H1 (cell line): ENCODE measurements around the gene ARPIN. TPM values are rescaled to one million over a fixed set of nuclear protein-coding genes. Genes with fewer than 3 reads are reported as not detected.

ENCODE experiments used
- CTCF ChIA-PET: fragments of 300-600 bp; sonication (Branson Sonifier 250); formaldehyde crosslinking; loops from one replicate; lab custom pipeline; 2021; ENCODE audit not compliant: partially characterized antibody; lab: Charles Lee
- POLR2A ChIA-PET: fragments of 300-600 bp; sonication (Branson Sonifier 250); formaldehyde crosslinking; loops from one replicate; lab custom pipeline; 2021; ENCODE audit warnings: inconsistent platforms; ENCODE audit not compliant: partially characterized antibody; lab: Charles Lee
- DNase-seq, 2 experiments: peaks; one replicate each; pipeline versions ENCODE4 v3.0.0 to v3.0.0-alpha.2; 2010 to 2022; ENCODE audit warnings: low spot score in 2 of 2, low read depth in 1 of 2, mixed read lengths in 1 of 2
- FAIRE-seq: peaks from 2 replicates; lab custom pipeline; 2011; peaks lifted over from hg19 to GRCh38; lab: Jason Lieb, UNC
- H2AFZ ChIP-seq: 2 replicates; pipeline ENCODE4 v1.8.1; 2012; ENCODE audit warnings: low read length, inconsistent platforms
- H2AK5ac ChIP-seq: 2 replicates; pipeline ENCODE4 v1.6.1; 2013; ENCODE audit warnings: low read depth, low read length
- H2BK120ac ChIP-seq: replicated peaks from 2 replicates; pipeline ENCODE3; 2013; ENCODE audit warnings: low read depth, low read length, inconsistent platforms
- H2BK12ac ChIP-seq: 2 replicates; pipeline ENCODE4 v1.6.1; 2013; ENCODE audit warnings: low read depth, low read length
- H2BK15ac ChIP-seq: 2 replicates; pipeline ENCODE4 v1.6.1; 2013; ENCODE audit warnings: low read length
- H2BK20ac ChIP-seq: 2 replicates; pipeline ENCODE4 v1.6.1; 2013; ENCODE audit warnings: low read length
- H2BK5ac ChIP-seq: 2 replicates; pipeline ENCODE4 v1.6.1; 2013; ENCODE audit warnings: low read depth, low read length
- H3K14ac ChIP-seq: 2 replicates; pipeline ENCODE4 v1.6.1; 2013; ENCODE audit warnings: inconsistent platforms; ENCODE audit not compliant: insufficient read length
- H3K18ac ChIP-seq: 2 replicates; pipeline ENCODE4 v1.6.1; 2013; ENCODE audit warnings: low read length; ENCODE audit errors: extremely low read depth
- H3K23ac ChIP-seq: 2 replicates; pipeline ENCODE4 v1.6.1; 2013; ENCODE audit warnings: inconsistent platforms; ENCODE audit not compliant: insufficient read length
- H3K23me2 ChIP-seq: 2 replicates; pipeline ENCODE4 v1.6.1; 2013; ENCODE audit warnings: low read depth, low read length
- H3K27ac ChIP-seq: 2 replicates; pipeline ENCODE4 v1.6.1; 2011; ENCODE audit warnings: low read depth, low read length, inconsistent platforms
- H3K27me3 ChIP-seq, 4 experiments: replicated peaks in 1 of 4; 1 replicate in 1 of 4; 2 replicates in 3 of 4; pipeline versions ENCODE4 v1.6.1 to v1.8.1; 2011 to 2013; ENCODE audit warnings: low read length in 3 of 4, mild to moderate bottlenecking in 3 of 4, inconsistent platforms in 2 of 4, mixed read lengths in 2 of 4, moderate library complexity in 1 of 4; ENCODE audit not compliant: control insufficient read depth in 3 of 4, insufficient read depth in 3 of 4; ENCODE audit errors: extremely low read depth in 1 of 4
- H3K36me3 ChIP-seq, 4 experiments: 2 replicates each; pipeline versions ENCODE4 v1.6.1 to v1.8.1; 2011 to 2013; ENCODE audit warnings: mild to moderate bottlenecking in 4 of 4, low read length in 3 of 4, moderate library complexity in 2 of 4, control low read depth in 1 of 4, inconsistent platforms in 1 of 4; ENCODE audit not compliant: insufficient read depth in 4 of 4, control insufficient read depth in 2 of 4
- H3K4ac ChIP-seq: replicated peaks from 2 replicates; pipeline ENCODE3; 2013; ENCODE audit warnings: low read length, low read depth, mixed read lengths, inconsistent platforms; ENCODE audit not compliant: insufficient read length
- H3K4me1 ChIP-seq, 4 experiments: replicated peaks in 1 of 4; 1 replicate in 1 of 4; 2 replicates in 3 of 4; pipeline versions ENCODE4 v1.6.1 to v1.8.1; 2011 to 2013; ENCODE audit warnings: low read length in 3 of 4, inconsistent platforms in 2 of 4, mixed read lengths in 1 of 4; ENCODE audit not compliant: insufficient read depth in 4 of 4, control insufficient read depth in 3 of 4
- H3K4me2 ChIP-seq, 2 experiments: 2 replicates each; pipeline versions ENCODE4 v1.6.1 to v1.8.1; 2011 to 2013; ENCODE audit warnings: low read depth in 2 of 2, low read length in 2 of 2, control low read depth in 1 of 2, inconsistent platforms in 1 of 2, mild to moderate bottlenecking in 1 of 2; ENCODE audit not compliant: insufficient read depth in 1 of 2
- H3K4me3 ChIP-seq, 4 experiments: fragments of 200-600, 300-600 bp in 1 of 4; sonication (generic), shearing (Covaris generic), sonication (Bioruptor Twin) in 1 of 4; 2 replicates each; pipeline versions ENCODE4 v1.5.1 to v1.8.1; 2011 to 2016; ENCODE audit warnings: low read length in 4 of 4, low read depth in 3 of 4, control low read depth in 2 of 4, inconsistent platforms in 2 of 4, mild to moderate bottlenecking in 2 of 4, mixed read lengths in 1 of 4, moderate library complexity in 1 of 4; ENCODE audit not compliant: insufficient read depth in 2 of 4; ENCODE audit errors: extremely low read depth in 1 of 4
- H3K56ac ChIP-seq: replicated peaks from 2 replicates; pipeline ENCODE3; 2013; ENCODE audit warnings: low read depth, mild to moderate bottlenecking, mixed read lengths, low read length, inconsistent platforms; ENCODE audit not compliant: insufficient read length
- H3K79me1 ChIP-seq: 2 replicates; pipeline ENCODE4 v1.6.1; 2013; ENCODE audit warnings: low read depth, low read length, control low read depth
- H3K79me2 ChIP-seq, 2 experiments: 2 replicates each; pipeline versions ENCODE4 v1.6.1 to v1.8.1; 2012 to 2013; ENCODE audit warnings: low read length in 2 of 2, mild to moderate bottlenecking in 2 of 2, inconsistent platforms in 1 of 2; ENCODE audit not compliant: insufficient read depth in 2 of 2, control insufficient read depth in 1 of 2
- H3K9ac ChIP-seq, 4 experiments: replicated peaks in 1 of 4; 1 replicate in 1 of 4; 2 replicates in 3 of 4; pipeline versions ENCODE4 v1.6.1 to v1.8.1; 2011 to 2013; ENCODE audit warnings: low read depth in 3 of 4, low read length in 3 of 4, control low read depth in 2 of 4, mild to moderate bottlenecking in 2 of 4, moderate library complexity in 2 of 4, inconsistent platforms in 1 of 4; ENCODE audit errors: extremely low read depth in 1 of 4
- H3K9me3 ChIP-seq, 2 experiments: 2 replicates each; pipeline versions ENCODE4 v1.6.1 to v1.8.1; 2012 to 2013; ENCODE audit warnings: mild to moderate bottlenecking in 2 of 2, moderate library complexity in 2 of 2, control low read depth in 1 of 2, inconsistent platforms in 1 of 2, low read depth in 1 of 2, low read length in 1 of 2, mixed read lengths in 1 of 2; ENCODE audit not compliant: insufficient read depth in 2 of 2
- H4K20me1 ChIP-seq, 2 experiments: replicated peaks in 1 of 2; 2 replicates each; pipeline versions ENCODE3 to v1.8.1; 2011 to 2013; ENCODE audit warnings: inconsistent platforms in 2 of 2, low read length in 2 of 2, mild to moderate bottlenecking in 1 of 2; ENCODE audit not compliant: insufficient read depth in 2 of 2, control insufficient read depth in 1 of 2
- H4K5ac ChIP-seq: 2 replicates; pipeline ENCODE4 v1.6.1; 2013; ENCODE audit warnings: low read length, low read depth, mixed read lengths, inconsistent platforms; ENCODE audit not compliant: insufficient read length
- H4K8ac ChIP-seq: 2 replicates; pipeline ENCODE4 v1.8.0; 2013; ENCODE audit warnings: mild to moderate bottlenecking, moderate library complexity, low read length, inconsistent platforms; ENCODE audit not compliant: insufficient read depth; ENCODE audit errors: extremely low read depth
- H4K91ac ChIP-seq: replicated peaks from 2 replicates; pipeline ENCODE3; 2013; ENCODE audit warnings: low read length, mixed read lengths, inconsistent platforms; ENCODE audit not compliant: insufficient read length
- CREB1 ChIP-seq: IDR thresholded peaks from 2 replicates; pipeline ENCODE4 v1.6.1; 2012; ENCODE audit warnings: inconsistent platforms
- NRF1 ChIP-seq: IDR thresholded peaks from 2 replicates; pipeline ENCODE4 v1.6.1; 2011; ENCODE audit warnings: mild to moderate bottlenecking, low read depth, low read length, improper control_type of control experiment
- RBBP5 ChIP-seq: IDR thresholded peaks from 2 replicates; pipeline ENCODE4 v1.7.1; 2012; ENCODE audit warnings: low read depth, mild to moderate bottlenecking, inconsistent platforms, low read length, moderate library complexity, borderline replicate concordance
- TEAD4 ChIP-seq: IDR thresholded peaks from 2 replicates; pipeline ENCODE4 v1.6.1; 2012; ENCODE audit warnings: low read depth, low read length, inconsistent platforms, mixed read lengths
- WGBS, 2 experiments: shearing (Covaris generic) in 1 of 2; methylation state at CpG; one replicate each; pipeline versions ENCODE4 v1.1.6 to v1.1.7; 2013 to 2015; ENCODE audit warnings: low lambda C conversion rate in 2 of 2, mixed read lengths in 2 of 2, inconsistent platforms in 1 of 2, low coverage in 1 of 2, missing lambda C conversion rate in 1 of 2; ENCODE audit not compliant: insufficient replicate concordance in 2 of 2, insufficient coverage in 1 of 2, insufficient read length in 1 of 2; ENCODE audit errors: extremely low coverage in 1 of 2, missing lambda C conversion rate in 1 of 2; 5-methylcytosine and 5-hydroxymethylcytosine counted together
- polyA plus RNA-seq, 7 experiments: library from polyadenylated mRNA; depleted of rRNA in 3 of 7; stranded (reverse) in 5 of 7; unstranded in 2 of 7; fragments of >200 nt in 5 of 7; fragments of 200-250 nt in 2 of 7; gene quantifications; 1 replicate in 5 of 7; 2 replicates in 1 of 7; 4 replicates in 1 of 7; pipeline versions ENCODE4 v1.2.1 to v1.2.3, GENCODE V29; 2011 to 2013; ENCODE audit warnings: missing spikeins in 2 of 7, mixed read lengths in 2 of 7
- total RNA-seq: library from RNA; stranded (reverse); fragmentation: NEBNext Ultra II Directional; extraction: Animal tissue kit (Norgen Biotek cat#: 25700); gene quantifications from 2 replicates; pipeline ENCODE4 v1.2.1, GENCODE V29; 2021
- TF ChIP-seq, protein P1 (sequence below): IDR thresholded peaks from 2 replicates; pipeline ENCODE4 v1.6.1; 2012; ENCODE audit warnings: inconsistent platforms
- TF ChIP-seq, protein P2 (sequence below): IDR thresholded peaks from 2 replicates; pipeline ENCODE4 v1.6.1; 2012; ENCODE audit warnings: inconsistent platforms

Gene ARPIN
- total and polyA plus RNA-seq, 2 of the 8 experiments (the other 6 are each of a cell fraction or from before 2014, with no cell fraction given): 3.1 to 3.9 TPM

DNA sequence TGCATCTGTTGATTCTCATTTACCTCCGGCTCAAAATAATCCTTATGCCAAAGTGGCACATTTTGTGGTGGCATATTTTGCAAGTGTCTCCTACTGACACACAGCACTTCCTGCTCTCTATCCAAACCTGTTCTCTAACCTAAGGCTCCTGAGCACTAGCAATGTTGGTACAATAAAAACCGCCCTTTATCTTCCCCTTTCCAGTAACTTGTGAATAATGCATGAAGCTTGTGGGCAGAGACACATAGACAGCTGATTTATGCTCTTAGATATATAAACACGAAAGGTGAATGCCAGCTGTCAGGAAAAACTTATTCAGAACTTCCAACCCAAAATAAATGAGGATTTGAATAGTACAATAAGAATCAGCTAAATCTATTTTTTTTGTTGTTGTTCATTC lies 34.6 kb upstream of the ARPIN start:
- Histone ChIP-seq H3K36me3 (no peaks in the 10 kb centered on the region), H3K4me1 (no peaks in the 10 kb centered on the region), H3K14ac (no peak overlapping the region), H4K91ac (no peak overlapping the region), H3K56ac (no peak overlapping the region), H3K23ac (no peak overlapping the region), H2AFZ (no peak overlapping the region), H2BK20ac (no peak overlapping the region), H2AK5ac (no peak overlapping the region), H3K18ac (no peak overlapping the region), H2BK15ac (no peak overlapping the region), H3K23me2 (no peaks in the 10 kb centered on the region), H4K8ac (no peak overlapping the region), H3K9ac (no peak overlapping the region), H3K9me3 (no peaks in the 10 kb centered on the region), H3K79me1 (no peaks in the 10 kb centered on the region), H3K4me3 (no peak overlapping the region), H4K20me1 (no peaks in the 10 kb centered on the region), H3K4ac (no peak overlapping the region), H3K27ac (no peak overlapping the region), H2BK120ac (no peak overlapping the region), H4K5ac (no peak overlapping the region), H2BK5ac (no peak overlapping the region), H3K79me2 (no peaks in the 10 kb centered on the region), H2BK12ac (no peak overlapping the region), H3K27me3 (no peaks in the 10 kb centered on the region), H3K4me2 (no peak overlapping the region)
- POLR2A ChIA-PET: no interaction called here
- WGBS, 2 experiments: 91% methylated on average over 3 of the region's 3 CpGs; no CpG with 5 or more reads in 1 of the 2 experiments
- no peak for FAIRE-seq
- no peak for DNase-seq
- CTCF ChIA-PET: interaction anchor here (0.7 to 1.2 kb wide), 2 partner anchors 11 to 54 kb away, joined by 3 read pairs; no protein-coding TSS in a partner anchor
- TF ChIP-seq RBBP5: no peak
- TF ChIP-seq, protein P1, sequence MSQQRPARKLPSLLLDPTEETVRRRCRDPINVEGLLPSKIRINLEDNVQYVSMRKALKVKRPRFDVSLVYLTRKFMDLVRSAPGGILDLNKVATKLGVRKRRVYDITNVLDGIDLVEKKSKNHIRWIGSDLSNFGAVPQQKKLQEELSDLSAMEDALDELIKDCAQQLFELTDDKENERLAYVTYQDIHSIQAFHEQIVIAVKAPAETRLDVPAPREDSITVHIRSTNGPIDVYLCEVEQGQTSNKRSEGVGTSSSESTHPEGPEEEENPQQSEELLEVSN: no peak
- TF ChIP-seq, protein P2, sequence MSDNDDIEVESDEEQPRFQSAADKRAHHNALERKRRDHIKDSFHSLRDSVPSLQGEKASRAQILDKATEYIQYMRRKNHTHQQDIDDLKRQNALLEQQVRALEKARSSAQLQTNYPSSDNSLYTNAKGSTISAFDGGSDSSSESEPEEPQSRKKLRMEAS: no peak
- TF ChIP-seq NRF1: no peak
- no peak for TF ChIP-seq TEAD4
- no peak for TF ChIP-seq CREB1
